Neuronal stem cell (in vitro differentiated cells): ENCODE results near the gene EPB41L5.

Experiments
- DNase-seq: peaks from one replicate; pipeline ENCODE4 v3.0.0-alpha.2; 2013; ENCODE audit warnings: low spot score
- H2AFZ ChIP-seq: one replicate; pipeline ENCODE4 v1.6.1; 2013; ENCODE audit warnings: mild to moderate bottlenecking, low read length, inconsistent platforms
- H2AK5ac ChIP-seq: 2 replicates; pipeline ENCODE4 v1.6.1; 2013; ENCODE audit warnings: low read depth, mild to moderate bottlenecking, inconsistent platforms, low read length, moderate library complexity, mixed read lengths
- H2BK120ac ChIP-seq: 2 replicates; pipeline ENCODE4 v1.6.1; 2013; ENCODE audit warnings: low read depth, mild to moderate bottlenecking, inconsistent platforms, low read length, moderate library complexity, mixed read lengths
- H2BK12ac ChIP-seq: one replicate; pipeline ENCODE4 v1.6.1; 2013; ENCODE audit warnings: low read length, inconsistent platforms
- H2BK15ac ChIP-seq: 2 replicates; pipeline ENCODE4 v1.6.1; 2013; ENCODE audit warnings: mild to moderate bottlenecking, low read length, inconsistent platforms, mixed read lengths
- H2BK5ac ChIP-seq: one replicate; pipeline ENCODE4 v1.6.1; 2013; ENCODE audit warnings: inconsistent platforms, mild to moderate bottlenecking, low read length, moderate library complexity
- H3K14ac ChIP-seq: one replicate; pipeline ENCODE4 v1.6.1; 2013; ENCODE audit warnings: low read length, inconsistent platforms
- H3K18ac ChIP-seq: 2 replicates; pipeline ENCODE4 v1.6.1; 2013; ENCODE audit warnings: low read length, inconsistent platforms
- H3K23ac ChIP-seq: 2 replicates; pipeline ENCODE4 v1.6.1; 2013; ENCODE audit warnings: low read depth, mild to moderate bottlenecking, mixed read lengths, low read length, inconsistent platforms; ENCODE audit not compliant: poor library complexity
- H3K27ac ChIP-seq: replicated peaks from 3 replicates; pipeline ENCODE4 v1.5.1; 2013; ENCODE audit warnings: low read length, inconsistent platforms
- H3K27me3 ChIP-seq, 3 experiments: 2 replicates each; pipeline ENCODE4 v1.6.1; 2013; ENCODE audit warnings: low read length in 3 of 3, mild to moderate bottlenecking in 2 of 3, inconsistent platforms in 1 of 3, low read depth in 1 of 3, mixed read lengths in 1 of 3, moderate library complexity in 1 of 3; ENCODE audit not compliant: control insufficient read depth in 3 of 3, insufficient read depth in 3 of 3
- H3K36me3 ChIP-seq, 2 donors: replicated peaks in 1 of 2; 2 replicates each; pipeline ENCODE4 v1.6.1; 2013; ENCODE audit warnings: low read length in 2 of 2; ENCODE audit not compliant: control insufficient read depth in 2 of 2, insufficient read depth in 2 of 2
- H3K4ac ChIP-seq: 2 replicates; pipeline ENCODE4 v1.6.1; 2013; ENCODE audit warnings: inconsistent platforms, mild to moderate bottlenecking, low read length, moderate library complexity
- H3K4me1 ChIP-seq, 2 donors: 1 replicate in 1 of 2; 2 replicates in 1 of 2; pipeline ENCODE4 v1.6.1; 2013; ENCODE audit warnings: low read length in 2 of 2, low read depth in 1 of 2; ENCODE audit not compliant: control insufficient read depth in 2 of 2, insufficient read depth in 1 of 2
- H3K4me2 ChIP-seq: one replicate; pipeline ENCODE4 v1.6.1; 2013; ENCODE audit warnings: mild to moderate bottlenecking, low read length, inconsistent platforms; ENCODE audit not compliant: insufficient read depth, poor library complexity, severe bottlenecking
- H3K4me3 ChIP-seq, 2 donors: 2 replicates each; pipeline ENCODE4 v1.5.1; 2013; ENCODE audit warnings: low read length in 2 of 2, mild to moderate bottlenecking in 2 of 2, inconsistent platforms in 1 of 2, moderate library complexity in 1 of 2
- H3K79me1 ChIP-seq: one replicate; pipeline ENCODE4 v1.6.1; 2013; ENCODE audit warnings: low read depth, mild to moderate bottlenecking, inconsistent platforms, low read length, moderate library complexity
- H3K9ac ChIP-seq: one replicate; pipeline ENCODE4 v1.6.1; 2013; ENCODE audit warnings: mild to moderate bottlenecking, low read depth, low read length, inconsistent platforms; ENCODE audit not compliant: poor library complexity
- H3K9me3 ChIP-seq, 2 donors: replicated peaks in 1 of 2; 2 replicates each; pipeline versions ENCODE3 to v1.6.1; 2013; ENCODE audit warnings: low read length in 2 of 2, mild to moderate bottlenecking in 2 of 2, inconsistent platforms in 1 of 2, low read depth in 1 of 2, mixed read lengths in 1 of 2, moderate library complexity in 1 of 2; ENCODE audit not compliant: control insufficient read depth in 2 of 2, insufficient read depth in 1 of 2
- H4K8ac ChIP-seq: one replicate; pipeline ENCODE4 v1.6.1; 2013; ENCODE audit warnings: low read depth, mild to moderate bottlenecking, inconsistent platforms, low read length, moderate library complexity
- H4K91ac ChIP-seq: one replicate; pipeline ENCODE4 v1.6.1; 2013; ENCODE audit warnings: low read length, low read depth, mild to moderate bottlenecking, inconsistent platforms; ENCODE audit not compliant: poor library complexity
- WGBS, 2 donors: extraction: QIAGEN DNeasy Blood & Tissue Kit; methylation state at CpG; one replicate each; pipeline ENCODE4 v1.1.7; 2013; ENCODE audit warnings: missing lambda C conversion rate in 2 of 2, mixed read lengths in 1 of 2; ENCODE audit not compliant: insufficient read length in 2 of 2, insufficient replicate concordance in 1 of 2; ENCODE audit errors: extremely low coverage in 2 of 2; 5-methylcytosine and 5-hydroxymethylcytosine counted together

Gene EPB41L5

DNA sequence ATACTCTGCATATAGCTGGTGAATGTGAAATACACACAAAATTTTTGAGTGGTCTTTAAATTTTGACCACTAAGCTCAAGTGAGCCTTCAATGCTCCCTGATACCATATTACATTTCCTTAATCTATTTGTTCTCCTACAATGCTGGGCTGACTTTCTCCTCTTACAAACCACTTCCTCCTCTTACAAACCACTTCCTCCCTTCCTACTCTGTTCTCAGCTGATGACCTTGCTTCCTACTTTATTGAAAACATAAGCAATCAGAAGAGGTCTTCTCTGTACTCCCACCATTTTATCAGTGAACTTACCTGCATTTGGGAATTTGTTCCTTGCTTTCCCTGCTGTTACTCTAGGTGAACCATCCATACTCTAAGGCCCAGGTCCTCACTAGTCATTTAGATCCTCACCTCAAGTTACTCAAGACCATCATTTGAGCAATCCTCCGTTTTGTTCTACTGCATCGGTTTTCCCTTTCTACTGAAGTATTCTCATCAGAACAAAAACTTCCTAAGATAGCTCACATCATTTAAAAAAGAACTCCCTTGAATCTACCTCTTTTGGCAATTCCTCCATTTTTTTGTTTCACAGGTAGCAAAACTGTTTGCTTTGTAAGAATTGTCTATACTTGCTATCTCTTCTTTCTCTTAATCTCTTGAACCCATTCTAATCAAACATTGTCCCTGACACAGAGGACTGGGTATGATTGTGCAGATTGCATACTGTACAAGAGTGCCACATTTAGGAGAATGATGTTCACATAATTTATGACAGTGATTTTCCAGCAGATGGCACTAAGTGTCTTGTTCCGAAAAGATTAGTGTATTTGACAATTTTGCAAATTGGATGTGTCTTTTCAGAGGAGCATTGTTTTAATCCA, 96.5 kb downstream of the EPB41L5 start:
- DNase-seq = no peak
- Histone ChIP-seq H2BK15ac (no peak overlapping the region), H2AFZ (no peak overlapping the region), H3K27me3 (no peaks in the 10 kb centered on the region), H3K9me3 (no peaks in the 10 kb centered on the region), H3K4me1 (no peaks in the 10 kb centered on the region), H3K4me2 (no peak overlapping the region), H3K79me1 (no peaks in the 10 kb centered on the region), H2BK12ac (no peak overlapping the region), H3K4ac (no peak overlapping the region), H4K91ac (no peak overlapping the region), H3K18ac (no peak overlapping the region), H2BK5ac (no peak overlapping the region), H4K8ac (no peak overlapping the region), H3K14ac (no peak overlapping the region), H2AK5ac (no peak overlapping the region), H3K4me3 (no peak overlapping the region), H3K23ac (no peak overlapping the region), H3K9ac (no peak overlapping the region), H3K27ac (no peak overlapping the region), H2BK120ac (no peak overlapping the region), H3K36me3 (peaks cover 0 to 18% of the 10 kb centered on the region in 2 donors)
- WGBS, 2 donors = no CpG with 5 or more reads among the region's 3 CpGs

- no peak for DNase-seq
- no peak overlapping the region for H2BK15ac ChIP-seq
- H3K18ac ChIP-seq = no peak overlapping the region
- H2AK5ac ChIP-seq = no peak overlapping the region
- H2BK5ac ChIP-seq = no peak overlapping the region
- no CpG with 5 or more reads among the region's 3 CpGs for WGBS, 2 donors
- H3K27me3 ChIP-seq = no peaks in the 10 kb centered on the region
- no peak overlapping the region for H3K4ac ChIP-seq
- no peak overlapping the region for H2BK120ac ChIP-seq
- no peak overlapping the region for H3K4me3 ChIP-seq
- no peak overlapping the region for H3K23ac ChIP-seq
- peaks cover 0 to 12% of the 10 kb centered on the region in 2 donors for H3K36me3 ChIP-seq
- no peak overlapping the region for H3K4me2 ChIP-seq
- H3K4me1 ChIP-seq = no peaks in the 10 kb centered on the region
- H3K79me1 ChIP-seq = no peaks in the 10 kb centered on the region
- no peak overlapping the region for H2BK12ac ChIP-seq
- H3K27ac ChIP-seq = no peak overlapping the region
- no peaks in the 10 kb centered on the region for H3K9me3 ChIP-seq
- no peak overlapping the region for H3K14ac ChIP-seq
- no peak overlapping the region for H4K8ac ChIP-seq
- H4K91ac ChIP-seq = no peak overlapping the region
- no peak overlapping the region for H2AFZ ChIP-seq
- H3K9ac ChIP-seq = no peak overlapping the region
Measured at GRCh38 chr2:120110062-120110362, 97.1 kb downstream of the EPB41L5 start.

GRCh38 chr2:120110507-120110906, 97.6 kb downstream of the EPB41L5 start:
- Histone ChIP-seq H2AK5ac (no peak overlapping the region), H2BK15ac (no peak overlapping the region), H2BK120ac (no peak overlapping the region), H3K14ac (no peak overlapping the region), H3K4me1 (no peaks in the 10 kb centered on the region), H2AFZ (no peak overlapping the region), H2BK12ac (no peak overlapping the region), H4K8ac (no peak overlapping the region), H3K27me3 (no peaks in the 10 kb centered on the region), H3K18ac (no peak overlapping the region), H2BK5ac (no peak overlapping the region), H3K9me3 (no peaks in the 10 kb centered on the region), H4K91ac (no peak overlapping the region), H3K4me2 (no peak overlapping the region), H3K79me1 (no peaks in the 10 kb centered on the region), H3K27ac (no peak overlapping the region), H3K4ac (no peak overlapping the region), H3K9ac (no peak overlapping the region), H3K36me3 (peaks cover 0 to 10% of the 10 kb centered on the region in 2 donors), H3K23ac (no peak overlapping the region), H3K4me3 (no peak overlapping the region)
- DNase-seq = no peak
- no CpG with 5 or more reads among the region's 6 CpGs for WGBS, 2 donors

- H2BK5ac ChIP-seq = no peak overlapping the region
- no peak overlapping the region for H3K9ac ChIP-seq
- H2BK15ac ChIP-seq = no peak overlapping the region
- H2AFZ ChIP-seq = no peak overlapping the region
- no peak overlapping the region for H3K14ac ChIP-seq
- DNase-seq = no peak
- H2BK12ac ChIP-seq = no peak overlapping the region
- no peak overlapping the region for H3K4me3 ChIP-seq
- H3K9me3 ChIP-seq = no peaks in the 10 kb centered on the region
- WGBS, 2 donors = no CpG with 5 or more reads among the region's 5 CpGs
- no peak overlapping the region for H3K4ac ChIP-seq
- H3K4me1 ChIP-seq = no peaks in the 10 kb centered on the region
- no peak overlapping the region for H3K18ac ChIP-seq
- no peak overlapping the region for H3K4me2 ChIP-seq
- no peak overlapping the region for H3K27ac ChIP-seq
- no peaks in the 10 kb centered on the region for H3K27me3 ChIP-seq
- H3K79me1 ChIP-seq = no peaks in the 10 kb centered on the region
- H2BK120ac ChIP-seq = no peak overlapping the region
- H4K91ac ChIP-seq = no peak overlapping the region
- no peak overlapping the region for H4K8ac ChIP-seq
- no peak overlapping the region for H2AK5ac ChIP-seq
- H3K23ac ChIP-seq = no peak overlapping the region
- peaks cover 0 to 10% of the 10 kb centered on the region in 2 donors for H3K36me3 ChIP-seq
Measured at GRCh38 chr2:120111193-120111592, 98.3 kb downstream of the EPB41L5 start.
